Measurements from ENCODE around the gene KRTAP4-16. TPM values are rescaled to one million over a fixed set of nuclear protein-coding genes. Genes with fewer than 3 reads are reported as not detected.
"Not testable (repeated sequence)": the region's sequence is repeated elsewhere in the genome, so short reads cannot be mapped to it uniquely, and the experiment has no call there.

The KRTAP4-16 gene
- total and polyA plus RNA-seq, 4 donors, result not detected

GRCh38 chr17:41116297-41116696 lies 14.3 kb upstream of the KRTAP4-16 start:
- no peaks in the 10 kb centered on the region for H3K27me3 ChIP-seq (ENCODE audit: control insufficient read depth in 3 of 3, insufficient read depth in 3 of 3, low read length in 2 of 3)
- no peaks in the 10 kb centered on the region for H3K4me1 ChIP-seq (ENCODE audit: control insufficient read depth in 5 of 5, insufficient read depth in 5 of 5, low read length in 5 of 5)
- ATAC-seq (ENCODE audit: insufficient read depth, low FRiP score) (no peak), DNase-seq (no peak)
- WGBS, 2 donors, result 45 to 71% methylated on average over 5 of the region's 5 CpGs
- no peak overlapping the region for H3K27ac ChIP-seq (ENCODE audit: low read depth in 1 of 2, low read length in 1 of 2)
- H3K36me3 ChIP-seq (ENCODE audit: control insufficient read depth in 4 of 4, insufficient read depth in 4 of 4, low read length in 4 of 4), result no peaks in the 10 kb centered on the region
- no peak overlapping the region for H3K4me3 ChIP-seq
- peaks cover 0 to 2% (median 0%) of the 10 kb centered on the region in 4 donors for H3K9me3 ChIP-seq (ENCODE audit: control insufficient read depth in 4 of 4, insufficient read depth in 3 of 4, low read length in 3 of 4)
- TF ChIP-seq CTCF (IDR thresholded peaks at IDR 0.05; ENCODE audit: control extremely low read depth, extremely low read depth), result no peak
- no peak overlapping the region for H3K9ac ChIP-seq (ENCODE audit: insufficient read depth in 1 of 2, low read length in 2 of 2)

- H3K9ac ChIP-seq (ENCODE audit: insufficient read depth in 1 of 2, low read length in 2 of 2), result no peak overlapping the region
These were observed 9.3 kb upstream of the KRTAP4-16 start for GRCh38 chr17:41111151-41111885.

GRCh38 chr17:41108728-41109386 lies 6.8 kb upstream of the KRTAP4-16 start:
- not testable (repeated sequence) for H3K4me1 ChIP-seq (ENCODE audit: control insufficient read depth in 5 of 5, insufficient read depth in 5 of 5, low read length in 5 of 5); H3K36me3 ChIP-seq (ENCODE audit: control insufficient read depth in 4 of 4, insufficient read depth in 4 of 4, low read length in 4 of 4); H3K27ac ChIP-seq (ENCODE audit: low read depth in 1 of 2, low read length in 1 of 2); H3K4me3 ChIP-seq; DNase-seq; H3K9ac ChIP-seq (ENCODE audit: insufficient read depth in 1 of 2, low read length in 2 of 2); H3K9me3 ChIP-seq (ENCODE audit: control insufficient read depth in 4 of 4, insufficient read depth in 3 of 4, low read length in 3 of 4); ATAC-seq (ENCODE audit: insufficient read depth, low FRiP score); H3K27me3 ChIP-seq (ENCODE audit: control insufficient read depth in 3 of 3, insufficient read depth in 3 of 3, low read length in 2 of 3)
- 0 to 34% methylated on average over 1 of the region's 1 CpG for WGBS, 2 donors

More at GRCh38 chr17:41111151-41111885, 9.3 kb upstream of the KRTAP4-16 start:
- no peaks in the 10 kb centered on the region for H3K36me3 ChIP-seq (ENCODE audit: control insufficient read depth in 4 of 4, insufficient read depth in 4 of 4, low read length in 4 of 4)
- 61 to 76% methylated on average over 2 of the region's 2 CpGs for WGBS, 2 donors
- DNase-seq (no peak), ATAC-seq (ENCODE audit: insufficient read depth, low FRiP score) (no peak)
- no peaks in the 10 kb centered on the region for H3K27me3 ChIP-seq (ENCODE audit: control insufficient read depth in 3 of 3, insufficient read depth in 3 of 3, low read length in 2 of 3)
- H3K9me3 ChIP-seq (ENCODE audit: control insufficient read depth in 4 of 4, insufficient read depth in 3 of 4, low read length in 3 of 4), result peaks cover 0 to 2% (median 0%) of the 10 kb centered on the region in 4 donors
- no peak overlapping the region for H3K4me3 ChIP-seq
- no peak for TF ChIP-seq CTCF (IDR thresholded peaks at IDR 0.05; ENCODE audit: control extremely low read depth, extremely low read depth)
- no peak overlapping the region for H3K27ac ChIP-seq (ENCODE audit: low read depth in 1 of 2, low read length in 1 of 2)
- H3K4me1 ChIP-seq (ENCODE audit: control insufficient read depth in 5 of 5, insufficient read depth in 5 of 5, low read length in 5 of 5), result peaks cover 0 to 1% (median 0%) of the 10 kb centered on the region in 5 donors

- DNase-seq, result no peak
- H3K27ac ChIP-seq (ENCODE audit: low read depth in 1 of 2, low read length in 1 of 2), result no peak overlapping the region
- ATAC-seq (ENCODE audit: insufficient read depth, low FRiP score), result no peak
- no peaks in the 10 kb centered on the region for H3K9me3 ChIP-seq (ENCODE audit: control insufficient read depth in 4 of 4, insufficient read depth in 3 of 4, low read length in 3 of 4)
- WGBS, 2 donors, result 67 to 78% methylated on average over 1 of the region's 1 CpG
- no peaks in the 10 kb centered on the region for H3K36me3 ChIP-seq (ENCODE audit: control insufficient read depth in 4 of 4, insufficient read depth in 4 of 4, low read length in 4 of 4)
- TF ChIP-seq CTCF (IDR thresholded peaks at IDR 0.05; ENCODE audit: control extremely low read depth, extremely low read depth), result no peak
- H3K4me1 ChIP-seq (ENCODE audit: control insufficient read depth in 5 of 5, insufficient read depth in 5 of 5, low read length in 5 of 5), result peaks cover 0 to 1% (median 0%) of the 10 kb centered on the region in 5 donors
- no peak overlapping the region for H3K4me3 ChIP-seq
- H3K9ac ChIP-seq (ENCODE audit: insufficient read depth in 1 of 2, low read length in 2 of 2), result no peak overlapping the region
- no peaks in the 10 kb centered on the region for H3K27me3 ChIP-seq (ENCODE audit: control insufficient read depth in 3 of 3, insufficient read depth in 3 of 3, low read length in 2 of 3)
These were observed 6.0 kb upstream of the KRTAP4-16 start for GRCh38 chr17:41107941-41108450.

- not testable (repeated sequence) for DNase-seq; H3K9ac ChIP-seq (ENCODE audit: insufficient read depth in 1 of 2, low read length in 2 of 2); H3K27ac ChIP-seq (ENCODE audit: low read depth in 1 of 2, low read length in 1 of 2); H3K36me3 ChIP-seq (ENCODE audit: control insufficient read depth in 4 of 4, insufficient read depth in 4 of 4, low read length in 4 of 4); H3K27me3 ChIP-seq (ENCODE audit: control insufficient read depth in 3 of 3, insufficient read depth in 3 of 3, low read length in 2 of 3); ATAC-seq (ENCODE audit: insufficient read depth, low FRiP score); H3K4me1 ChIP-seq (ENCODE audit: control insufficient read depth in 5 of 5, insufficient read depth in 5 of 5, low read length in 5 of 5); H3K4me3 ChIP-seq; H3K9me3 ChIP-seq (ENCODE audit: control insufficient read depth in 4 of 4, insufficient read depth in 3 of 4, low read length in 3 of 4)
- WGBS, 2 donors, result 76 to 84% methylated on average over 9 to 10 of the region's 10 CpGs
These were observed 3.3 kb upstream of the KRTAP4-16 start, which contains the start of gene KRTAP4-9 for GRCh38 chr17:41105347-41105746. KRTAP4-9 (plus strand) TSS chr17:41105389; CDS start chr17:41105389, 0 bp downstream.

Measured in lung (tissue), 12 donors.